ENCODE measurements around the gene RCOR3.

GRCh38 chr1:211282023-211282373 lies 22.8 kb downstream of the RCOR3 start:
- TF ChIP-seq POLR2AphosphoS5 (IDR thresholded peaks at IDR 0.05) (no peak), CTCF (IDR thresholded peaks at IDR 0.05) (no peak)

Data from sigmoid colon (tissue), 4 donors.